Activated B cell treated with CpG ODN at 0.5 μM for 24 hours (primary cell): ENCODE data around the gene ZNF366. TPM values are rescaled to one million over a fixed set of nuclear protein-coding genes. Genes with fewer than 3 reads are reported as not detected.

Experiments
- ATAC-seq: fragments of 200-7000 bp; cut with Tn5 transposase; one replicate; pipeline ENCODE4 v1.10.0; 2021; ENCODE audit warnings: low read depth, mild to moderate bottlenecking, moderate library complexity
- CTCF ChIA-PET: fragments of 350-600 bp; sonication (Branson Sonifier 250); formaldehyde crosslinking; loops from one replicate; lab custom pipeline; 2021; ENCODE audit warnings: antibody characterized with exemption; lab: Charles Lee
- POLR2A ChIA-PET: fragments of 350-600 bp; sonication (Branson Sonifier 250); formaldehyde crosslinking; loops from one replicate; lab custom pipeline; 2021; ENCODE audit warnings: antibody characterized with exemption; lab: Charles Lee
- DNase-seq: peaks from one replicate; pipeline ENCODE4 v3.0.0; 2022
- H3K27ac Mint-ChIP-seq: one replicate; pipeline ENCODE4 v1.8.0; 2020; ENCODE audit warnings: mixed read lengths
- H3K27me3 Mint-ChIP-seq: one replicate; pipeline ENCODE4 v1.8.0; 2021; ENCODE audit warnings: mixed read lengths
- H3K36me3 Mint-ChIP-seq: one replicate; pipeline ENCODE4 v1.8.0; 2021; ENCODE audit warnings: low read depth, mixed read lengths
- H3K4me1 Mint-ChIP-seq: one replicate; pipeline ENCODE4 v1.8.0; 2021; ENCODE audit warnings: mixed read lengths
- H3K4me3 Mint-ChIP-seq: one replicate; pipeline ENCODE4 v1.8.0; 2020; ENCODE audit warnings: mild to moderate bottlenecking, mixed read lengths
- H3K9me3 Mint-ChIP-seq: one replicate; pipeline ENCODE4 v1.8.0; 2020; ENCODE audit warnings: mixed read lengths
- intact Hi-C: fragments of 100-400 bp; cut with micrococcal nuclease; formaldehyde crosslinking; loops from one replicate; pipeline ENCODE4 v1.15.1; 2024
- total RNA-seq: library from RNA; stranded (reverse); gene quantifications from 2 replicates; pipeline ENCODE4 v1.2.3, GENCODE V29; 2022
- TF ChIP-seq, protein P1 (sequence below): fragments of 200-600 bp; IDR thresholded peaks from one replicate; pipeline ENCODE4 v1.8.0; 2022; ENCODE audit warnings: antibody characterized with exemption, mild to moderate bottlenecking

The ZNF366 gene
- total RNA-seq, 1 donor from 2014 or later, result not detected

DNA sequence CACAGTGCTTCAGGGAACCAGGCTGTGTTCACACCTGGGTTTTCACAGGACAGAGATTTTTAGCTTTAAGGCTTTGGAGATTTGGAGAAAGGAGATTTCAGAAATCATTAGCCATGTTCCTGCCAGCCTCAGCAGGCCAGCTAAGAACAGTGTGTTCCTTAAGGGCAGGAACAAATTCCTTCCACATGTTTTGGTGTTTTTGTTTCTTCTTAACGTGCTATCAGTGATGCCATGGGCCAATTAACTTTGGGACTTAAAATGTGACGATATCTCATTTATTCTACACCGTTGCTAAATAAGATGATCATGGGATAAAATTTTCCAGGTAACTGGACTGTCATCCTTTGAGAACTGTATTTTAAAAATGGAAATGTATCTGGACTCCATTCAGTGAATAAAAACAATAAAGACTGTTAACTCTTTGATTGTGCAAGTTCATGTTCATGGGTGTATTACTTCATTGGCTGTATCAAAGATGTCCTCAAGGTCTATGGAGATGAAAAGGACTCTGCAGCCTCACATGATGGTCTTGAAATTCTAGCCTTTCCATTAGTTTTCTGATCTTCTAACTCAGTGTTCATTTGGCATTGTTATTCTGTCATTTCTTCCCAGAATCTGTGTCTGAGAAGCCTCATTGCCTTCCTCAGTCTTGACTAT lies 72.3 kb downstream of the ZNF366 start:
- Mint-ChIP-seq H3K36me3 (no peaks in the 10 kb centered on the region), H3K27me3 (peaks cover 13% of the 10 kb centered on the region), H3K27ac (no peak overlapping the region), H3K4me1 (no peaks in the 10 kb centered on the region), H3K4me3 (no peak overlapping the region), H3K9me3 (no peaks in the 10 kb centered on the region)
- POLR2A ChIA-PET, result no interaction called here
- TF ChIP-seq, protein P1, sequence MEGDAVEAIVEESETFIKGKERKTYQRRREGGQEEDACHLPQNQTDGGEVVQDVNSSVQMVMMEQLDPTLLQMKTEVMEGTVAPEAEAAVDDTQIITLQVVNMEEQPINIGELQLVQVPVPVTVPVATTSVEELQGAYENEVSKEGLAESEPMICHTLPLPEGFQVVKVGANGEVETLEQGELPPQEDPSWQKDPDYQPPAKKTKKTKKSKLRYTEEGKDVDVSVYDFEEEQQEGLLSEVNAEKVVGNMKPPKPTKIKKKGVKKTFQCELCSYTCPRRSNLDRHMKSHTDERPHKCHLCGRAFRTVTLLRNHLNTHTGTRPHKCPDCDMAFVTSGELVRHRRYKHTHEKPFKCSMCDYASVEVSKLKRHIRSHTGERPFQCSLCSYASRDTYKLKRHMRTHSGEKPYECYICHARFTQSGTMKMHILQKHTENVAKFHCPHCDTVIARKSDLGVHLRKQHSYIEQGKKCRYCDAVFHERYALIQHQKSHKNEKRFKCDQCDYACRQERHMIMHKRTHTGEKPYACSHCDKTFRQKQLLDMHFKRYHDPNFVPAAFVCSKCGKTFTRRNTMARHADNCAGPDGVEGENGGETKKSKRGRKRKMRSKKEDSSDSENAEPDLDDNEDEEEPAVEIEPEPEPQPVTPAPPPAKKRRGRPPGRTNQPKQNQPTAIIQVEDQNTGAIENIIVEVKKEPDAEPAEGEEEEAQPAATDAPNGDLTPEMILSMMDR, result no peak
- no peak for ATAC-seq
- CTCF ChIA-PET, result no interaction called here
- no peak for DNase-seq
- intact Hi-C loops, result no loop called here

- no peaks in the 10 kb centered on the region for H3K9me3 Mint-ChIP-seq
- no peak overlapping the region for H3K4me3 Mint-ChIP-seq
- ATAC-seq (no peak), DNase-seq (no peak)
- CTCF ChIA-PET, result no interaction called here
- H3K4me1 Mint-ChIP-seq, result no peaks in the 10 kb centered on the region
- no peak overlapping the region for H3K27ac Mint-ChIP-seq
- intact Hi-C loops, result no loop called here
- TF ChIP-seq, protein P1, result no peak
- no peaks in the 10 kb centered on the region for H3K36me3 Mint-ChIP-seq
- peaks cover 13% of the 10 kb centered on the region for H3K27me3 Mint-ChIP-seq
- POLR2A ChIA-PET, result no interaction called here
Observed at GRCh38 chr5:72434056-72434780, 73.0 kb downstream of the ZNF366 start.

GRCh38 chr5:72433522-72433921 lies 73.7 kb downstream of the ZNF366 start:
- Mint-ChIP-seq H3K9me3 (no peaks in the 10 kb centered on the region), H3K27me3 (peaks cover 14% of the 10 kb centered on the region), H3K27ac (no peak overlapping the region), H3K4me3 (no peak overlapping the region), H3K36me3 (no peaks in the 10 kb centered on the region), H3K4me1 (no peaks in the 10 kb centered on the region)
- POLR2A ChIA-PET, result no interaction called here
- intact Hi-C loops, result no loop called here
- DNase-seq (no peak), ATAC-seq (no peak)
- TF ChIP-seq, protein P1, result no peak
- CTCF ChIA-PET, result no interaction called here

GRCh38 chr5:72428669-72429068 lies 78.5 kb downstream of the ZNF366 start:
- TF ChIP-seq, protein P1, result no peak
- H3K27me3 Mint-ChIP-seq, result peaks cover 11% of the 10 kb centered on the region
- intact Hi-C loops, result no loop called here
- ChIA-PET POLR2A (no interaction called here), CTCF (no interaction called here)
- ATAC-seq, result no peak
- no peak overlapping the region for H3K27ac Mint-ChIP-seq
- no peaks in the 10 kb centered on the region for H3K4me1 Mint-ChIP-seq
- H3K36me3 Mint-ChIP-seq, result no peaks in the 10 kb centered on the region
- H3K9me3 Mint-ChIP-seq, result no peaks in the 10 kb centered on the region
- no peak overlapping the region for H3K4me3 Mint-ChIP-seq
- no peak for DNase-seq

DNA sequence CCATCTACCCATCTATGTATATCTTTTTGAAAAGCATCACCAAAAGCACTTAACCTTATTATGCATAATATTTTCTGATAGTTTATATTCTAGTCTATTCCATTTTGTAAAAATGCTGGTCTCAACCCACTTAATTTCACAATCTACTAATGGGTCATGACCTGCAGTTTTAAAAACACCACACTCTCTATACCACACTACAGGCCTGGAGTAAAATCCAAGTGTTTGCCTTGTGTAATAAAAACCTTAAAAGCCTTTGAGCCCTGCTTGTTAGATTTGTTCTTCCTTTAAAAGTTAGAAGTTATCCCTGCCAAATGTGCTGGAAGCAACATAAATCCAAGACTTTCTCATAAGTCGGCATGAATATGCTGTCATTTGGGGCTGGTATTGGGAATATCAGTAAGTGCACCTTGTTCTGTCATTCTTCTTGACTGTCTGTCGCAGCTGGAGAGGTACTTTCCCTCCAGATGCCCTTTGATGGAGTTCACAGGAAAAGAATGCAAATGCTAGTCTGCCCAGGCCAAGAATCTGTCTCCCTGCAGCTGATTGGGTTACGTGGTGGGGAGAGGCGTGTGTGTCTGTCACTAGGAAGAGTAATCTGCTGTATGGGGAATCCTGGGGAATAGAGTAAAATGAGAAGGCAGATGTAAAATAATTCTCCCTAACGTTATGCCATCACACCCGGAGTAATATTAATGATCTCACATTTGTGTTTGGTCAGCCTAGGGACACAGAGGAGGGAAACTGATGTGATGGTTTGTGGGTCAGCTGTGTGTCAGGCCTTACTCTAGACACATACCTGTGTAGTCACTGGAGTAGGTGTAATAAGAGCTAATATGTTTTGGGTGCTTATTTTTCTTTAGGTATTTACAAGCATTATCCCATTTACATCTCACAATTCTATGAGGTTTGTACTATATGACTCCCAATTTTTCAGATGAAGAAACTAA lies 79.4 kb downstream of the ZNF366 start:
- no peak for ATAC-seq
- TF ChIP-seq, protein P1, result no peak
- Mint-ChIP-seq H3K36me3 (no peaks in the 10 kb centered on the region), H3K27ac (no peak overlapping the region), H3K9me3 (no peaks in the 10 kb centered on the region), H3K4me3 (no peak overlapping the region), H3K27me3 (peaks cover 8% of the 10 kb centered on the region), H3K4me1 (no peaks in the 10 kb centered on the region)
- intact Hi-C loops, result no loop called here
- CTCF ChIA-PET, result no interaction called here
- DNase-seq, result no peak
- POLR2A ChIA-PET, result no interaction called here
